Measurements from ENCODE around the gene INPP5A. TPM values are rescaled to one million over a fixed set of nuclear protein-coding genes. Genes with fewer than 3 reads are reported as not detected.

INPP5A gene
- total RNA-seq, 1 experiment from 2014 or later: 12.3 TPM

DNA sequence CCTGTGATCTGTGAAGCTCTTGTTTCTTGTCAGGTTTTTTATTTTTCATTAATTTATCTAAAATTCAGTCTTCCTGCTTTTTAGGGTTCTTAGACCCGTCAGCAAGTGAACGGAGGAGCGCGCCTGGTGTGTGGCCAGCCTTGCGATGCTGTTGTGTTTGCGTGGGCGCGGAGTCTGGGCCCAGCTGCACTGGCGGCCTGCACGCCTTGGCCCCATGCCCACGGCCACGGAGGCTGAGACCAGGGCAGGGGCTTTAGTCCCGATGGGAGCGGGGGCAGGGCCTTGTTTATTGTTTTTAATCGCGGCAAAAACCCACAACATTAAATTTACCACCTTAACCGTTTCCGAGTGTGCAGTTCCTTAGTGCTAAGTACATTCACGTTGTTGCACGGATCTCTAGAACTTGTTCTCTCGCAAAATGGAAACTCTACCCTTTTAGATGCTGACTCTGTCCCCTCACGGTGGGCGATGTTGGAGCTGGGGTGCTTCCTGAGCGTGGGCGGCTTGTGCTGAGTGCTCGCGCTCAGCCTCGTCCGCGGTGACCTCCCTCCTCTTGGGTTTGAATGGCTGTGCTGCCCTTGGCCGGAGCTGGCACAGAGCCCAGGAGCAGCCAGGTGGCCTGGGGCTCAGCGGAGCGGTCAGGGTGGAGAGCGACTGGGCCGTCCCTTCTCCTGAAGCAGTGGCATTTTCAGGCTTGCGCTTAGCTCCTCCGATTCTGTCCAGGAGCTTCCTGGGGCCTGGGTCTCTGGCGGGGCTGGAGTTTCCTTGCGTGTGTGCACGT lies 69.1 kb downstream of the INPP5A start:
- ChIA-PET RAD21 (ENCODE audit: low non-redundant PET in 1 of 2, low total read pairs in 2 of 2, uncharacterized antibody in 2 of 2, unreplicated experiment in 2 of 2) (no interaction called here), POLR2A (no interaction called here), CTCF (no interaction called here)
- H3K4me1 ChIP-seq (ENCODE audit: control insufficient read depth in 1 of 2, insufficient read depth in 2 of 2, low read length in 2 of 2): peaks cover 0 to 14% of the 10 kb centered on the region in 2 experiments; a peak in 2 of 4 replicates
- no peak for TF ChIP-seq SP1 (IDR thresholded peaks at IDR 0.05; ENCODE audit: low read depth)
- no peak for TF ChIP-seq FOSL1 (IDR thresholded peaks at IDR 0.05; ENCODE audit: low read depth)
- no peak for TF ChIP-seq RAD21 (IDR thresholded peaks at IDR 0.05; ENCODE audit: low read depth)
- TF ChIP-seq, protein P1, sequence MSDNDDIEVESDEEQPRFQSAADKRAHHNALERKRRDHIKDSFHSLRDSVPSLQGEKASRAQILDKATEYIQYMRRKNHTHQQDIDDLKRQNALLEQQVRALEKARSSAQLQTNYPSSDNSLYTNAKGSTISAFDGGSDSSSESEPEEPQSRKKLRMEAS (IDR thresholded peaks at IDR 0.05): no peak
- TF ChIP-seq, protein P2, sequence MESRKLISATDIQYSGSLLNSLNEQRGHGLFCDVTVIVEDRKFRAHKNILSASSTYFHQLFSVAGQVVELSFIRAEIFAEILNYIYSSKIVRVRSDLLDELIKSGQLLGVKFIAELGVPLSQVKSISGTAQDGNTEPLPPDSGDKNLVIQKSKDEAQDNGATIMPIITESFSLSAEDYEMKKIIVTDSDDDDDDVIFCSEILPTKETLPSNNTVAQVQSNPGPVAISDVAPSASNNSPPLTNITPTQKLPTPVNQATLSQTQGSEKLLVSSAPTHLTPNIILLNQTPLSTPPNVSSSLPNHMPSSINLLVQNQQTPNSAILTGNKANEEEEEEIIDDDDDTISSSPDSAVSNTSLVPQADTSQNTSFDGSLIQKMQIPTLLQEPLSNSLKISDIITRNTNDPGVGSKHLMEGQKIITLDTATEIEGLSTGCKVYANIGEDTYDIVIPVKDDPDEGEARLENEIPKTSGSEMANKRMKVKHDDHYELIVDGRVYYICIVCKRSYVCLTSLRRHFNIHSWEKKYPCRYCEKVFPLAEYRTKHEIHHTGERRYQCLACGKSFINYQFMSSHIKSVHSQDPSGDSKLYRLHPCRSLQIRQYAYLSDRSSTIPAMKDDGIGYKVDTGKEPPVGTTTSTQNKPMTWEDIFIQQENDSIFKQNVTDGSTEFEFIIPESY (IDR thresholded peaks at IDR 0.05; ENCODE audit: extremely low read depth, insufficient replicate concordance, low read length): no peak
- TF ChIP-seq CEBPB (IDR thresholded peaks at IDR 0.05; ENCODE audit: low read depth): no peak
- TF ChIP-seq EGR1 (IDR thresholded peaks at IDR 0.05; ENCODE audit: low read depth): no peak
- no peak for TF ChIP-seq SIN3A (IDR thresholded peaks at IDR 0.05; ENCODE audit: low read depth)
- TF ChIP-seq, protein P3, sequence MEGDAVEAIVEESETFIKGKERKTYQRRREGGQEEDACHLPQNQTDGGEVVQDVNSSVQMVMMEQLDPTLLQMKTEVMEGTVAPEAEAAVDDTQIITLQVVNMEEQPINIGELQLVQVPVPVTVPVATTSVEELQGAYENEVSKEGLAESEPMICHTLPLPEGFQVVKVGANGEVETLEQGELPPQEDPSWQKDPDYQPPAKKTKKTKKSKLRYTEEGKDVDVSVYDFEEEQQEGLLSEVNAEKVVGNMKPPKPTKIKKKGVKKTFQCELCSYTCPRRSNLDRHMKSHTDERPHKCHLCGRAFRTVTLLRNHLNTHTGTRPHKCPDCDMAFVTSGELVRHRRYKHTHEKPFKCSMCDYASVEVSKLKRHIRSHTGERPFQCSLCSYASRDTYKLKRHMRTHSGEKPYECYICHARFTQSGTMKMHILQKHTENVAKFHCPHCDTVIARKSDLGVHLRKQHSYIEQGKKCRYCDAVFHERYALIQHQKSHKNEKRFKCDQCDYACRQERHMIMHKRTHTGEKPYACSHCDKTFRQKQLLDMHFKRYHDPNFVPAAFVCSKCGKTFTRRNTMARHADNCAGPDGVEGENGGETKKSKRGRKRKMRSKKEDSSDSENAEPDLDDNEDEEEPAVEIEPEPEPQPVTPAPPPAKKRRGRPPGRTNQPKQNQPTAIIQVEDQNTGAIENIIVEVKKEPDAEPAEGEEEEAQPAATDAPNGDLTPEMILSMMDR (IDR thresholded peaks at IDR 0.05 in 2 of 3, conservative IDR thresholded peaks at IDR 0.05 in 1 of 3; ENCODE audit: borderline replicate concordance in 1 of 3, insufficient read depth in 1 of 3, low read depth in 2 of 3, low read length in 2 of 3): no peak
- H3K4me2 ChIP-seq (ENCODE audit: low read length): no peak overlapping the region
- ATAC-seq: no peak
- H2AFZ ChIP-seq (ENCODE audit: low read depth, low read length, poor library complexity, severe bottlenecking): no peak overlapping the region
- no peaks in the 10 kb centered on the region for H3K9me3 ChIP-seq (ENCODE audit: control insufficient read depth in 1 of 2, insufficient read depth in 1 of 2, low read depth in 1 of 2, low read length in 2 of 2)
- no peaks in the 10 kb centered on the region for H3K27me3 ChIP-seq (ENCODE audit: insufficient read depth, low read length)
- no peak for DNase-seq (ENCODE audit: low read depth, low spot score)
- H3K36me3 ChIP-seq (ENCODE audit: control insufficient read depth in 1 of 2, insufficient read depth in 2 of 2, low read length in 2 of 2): no peaks in the 10 kb centered on the region
- H3K27ac ChIP-seq (ENCODE audit: low read depth, low read length): no peak overlapping the region
- BruUV-seq (replicated peaks): no TSS peak
- intact Hi-C loops (cut with micrococcal nuclease): no loop called here
- H3K9ac ChIP-seq (ENCODE audit: low read length): no peak overlapping the region
- no peaks in the 10 kb centered on the region for H4K20me1 ChIP-seq (ENCODE audit: insufficient read depth)
- H3K9me2 ChIP-seq (ENCODE audit: insufficient read depth): no peaks in the 10 kb centered on the region
- H3K79me2 ChIP-seq (ENCODE audit: insufficient read depth, low read length): no peaks in the 10 kb centered on the region
- H3K4me3 ChIP-seq (replicated peaks in 1 of 2; ENCODE audit: low read depth in 1 of 2, low read length in 2 of 2): no peak overlapping the region
